ENCODE measurements around the gene RABEP2. TPM values are rescaled to one million over a fixed set of nuclear protein-coding genes. Genes with fewer than 3 reads are reported as not detected.

RABEP2 gene
- total and polyA plus RNA-seq, 8 donors = 21.4 to 35.8 (median 24.4) TPM

DNA sequence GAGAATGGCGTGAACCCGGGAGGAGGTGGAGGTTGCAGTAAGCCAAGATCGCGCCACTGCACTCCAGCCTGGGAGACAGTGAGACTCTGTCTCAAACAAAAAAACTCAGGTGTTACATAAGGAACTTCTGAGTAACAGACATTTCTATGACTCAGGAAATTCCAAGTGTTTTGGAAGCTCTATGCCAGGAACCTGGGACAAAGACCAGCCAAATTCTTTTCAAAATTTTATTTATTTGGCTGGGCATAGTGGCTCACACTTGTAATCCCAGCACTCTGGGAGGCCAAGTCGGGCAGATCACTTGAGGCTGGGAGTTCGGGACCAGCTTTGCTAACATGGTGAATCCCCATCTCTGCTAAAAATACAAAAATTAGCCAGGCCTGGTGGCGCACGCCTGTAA lies 66.6 kb downstream of the RABEP2 start:
- TF ChIP-seq, protein P1, sequence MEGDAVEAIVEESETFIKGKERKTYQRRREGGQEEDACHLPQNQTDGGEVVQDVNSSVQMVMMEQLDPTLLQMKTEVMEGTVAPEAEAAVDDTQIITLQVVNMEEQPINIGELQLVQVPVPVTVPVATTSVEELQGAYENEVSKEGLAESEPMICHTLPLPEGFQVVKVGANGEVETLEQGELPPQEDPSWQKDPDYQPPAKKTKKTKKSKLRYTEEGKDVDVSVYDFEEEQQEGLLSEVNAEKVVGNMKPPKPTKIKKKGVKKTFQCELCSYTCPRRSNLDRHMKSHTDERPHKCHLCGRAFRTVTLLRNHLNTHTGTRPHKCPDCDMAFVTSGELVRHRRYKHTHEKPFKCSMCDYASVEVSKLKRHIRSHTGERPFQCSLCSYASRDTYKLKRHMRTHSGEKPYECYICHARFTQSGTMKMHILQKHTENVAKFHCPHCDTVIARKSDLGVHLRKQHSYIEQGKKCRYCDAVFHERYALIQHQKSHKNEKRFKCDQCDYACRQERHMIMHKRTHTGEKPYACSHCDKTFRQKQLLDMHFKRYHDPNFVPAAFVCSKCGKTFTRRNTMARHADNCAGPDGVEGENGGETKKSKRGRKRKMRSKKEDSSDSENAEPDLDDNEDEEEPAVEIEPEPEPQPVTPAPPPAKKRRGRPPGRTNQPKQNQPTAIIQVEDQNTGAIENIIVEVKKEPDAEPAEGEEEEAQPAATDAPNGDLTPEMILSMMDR (IDR thresholded peaks at IDR 0.05) = no peak
- Histone ChIP-seq H3K27ac (no peak overlapping the region), H3K4me1 (peaks cover 0 to 12% of the 10 kb centered on the region in 2 donors), H3K4me3 (no peak overlapping the region), H3K9me3 (no peaks in the 10 kb centered on the region), H3K36me3 (no peaks in the 10 kb centered on the region), H3K27me3 (no peaks in the 10 kb centered on the region)
- intact Hi-C loops (cut with DNase I) = no loop called here
- no peak for ATAC-seq
- DNase-seq = no peak

Other genes starting within 250 kb of the RABEP2 start
- 100 to 1,000 TPM; 354 to 395 TPM for gene EIF3C, start 213.8 kb downstream of the RABEP2 start, total RNA-seq
- 100 to 1,000 TPM; 273 to 478 (median 321) TPM for gene EIF3C, start 213.8 kb downstream of the RABEP2 start, polyA plus RNA-seq (ENCODE audit: insufficient read length in 6 of 6)
- 1 to 10 TPM; 1.2 to 1.5 TPM for gene NPIPB9, start 173.5 kb downstream of the RABEP2 start, total RNA-seq
- 1 to 10 TPM in 5 of 6 donors, under 1 TPM in 1; 0.47 to 4.5 (median 2.7) TPM for gene NPIPB9, start 173.5 kb downstream of the RABEP2 start, polyA plus RNA-seq (ENCODE audit: insufficient read length in 6 of 6)
- gene ATXN2L, start 102.2 kb downstream of the RABEP2 start, total RNA-seq = 100 to 1,000 TPM; 114 to 153 TPM
- gene ATXN2L, start 102.2 kb downstream of the RABEP2 start, polyA plus RNA-seq (ENCODE audit: insufficient read length in 6 of 6) = 100 to 1,000 TPM in 2 of 6 donors, 10 to 100 TPM in 4; 87.2 to 144 (median 98.4) TPM
- gene TUFM, start 78.9 kb downstream of the RABEP2 start, total RNA-seq = 100 to 1,000 TPM; 146 to 176 TPM
- 100 to 1,000 TPM; 156 to 205 (median 170) TPM for gene TUFM, start 78.9 kb downstream of the RABEP2 start, polyA plus RNA-seq (ENCODE audit: insufficient read length in 6 of 6)
- gene SH2B1, start 61.4 kb downstream of the RABEP2 start, total RNA-seq = 10 to 100 TPM; 36.9 to 42.4 TPM
- gene SH2B1, start 61.4 kb downstream of the RABEP2 start, polyA plus RNA-seq (ENCODE audit: insufficient read length in 6 of 6) = 10 to 100 TPM; 50.0 to 63.1 (median 55.5) TPM
- under 1 TPM; 0.38 to 0.68 TPM for gene ATP2A1, start 46.8 kb downstream of the RABEP2 start, total RNA-seq
- gene ATP2A1, start 46.8 kb downstream of the RABEP2 start, polyA plus RNA-seq (ENCODE audit: insufficient read length in 6 of 6) = 1 to 10 TPM; 1.8 to 3.1 (median 2.9) TPM
- gene CD19, start 6.7 kb upstream of the RABEP2 start, total RNA-seq = under 1 TPM; 0.29 to 0.52 TPM
- gene CD19, start 6.7 kb upstream of the RABEP2 start, polyA plus RNA-seq (ENCODE audit: insufficient read length in 6 of 6) = under 1 TPM; 0.42 to 0.85 (median 0.59) TPM
- 10 to 100 TPM; 37.3 to 42.4 TPM for gene NFATC2IP, start 25.7 kb upstream of the RABEP2 start, total RNA-seq
- 10 to 100 TPM; 60.5 to 76.7 (median 72.7) TPM for gene NFATC2IP, start 25.7 kb upstream of the RABEP2 start, polyA plus RNA-seq (ENCODE audit: insufficient read length in 6 of 6)
- 10 to 100 TPM; 52.8 to 61.5 TPM for gene SPNS1, start 49.5 kb upstream of the RABEP2 start, total RNA-seq
- 10 to 100 TPM; 27.3 to 37.2 (median 29.9) TPM for gene SPNS1, start 49.5 kb upstream of the RABEP2 start, polyA plus RNA-seq (ENCODE audit: insufficient read length in 6 of 6)
- 10 to 100 TPM in 1 of 2 donors, 1 to 10 TPM in 1; 5.8 to 14.0 TPM for gene LAT, start 59.8 kb upstream of the RABEP2 start, total RNA-seq
- 1 to 10 TPM; 5.1 to 7.9 (median 7.0) TPM for gene LAT, start 59.8 kb upstream of the RABEP2 start, polyA plus RNA-seq (ENCODE audit: insufficient read length in 6 of 6)